ENCODE results near the gene ESR2. TPM values are rescaled to one million over a fixed set of nuclear protein-coding genes. Genes with fewer than 3 reads are reported as not detected.

The ESR2 gene
- total RNA-seq, 1 experiment from 2014 or later: 0.15 TPM

DNA sequence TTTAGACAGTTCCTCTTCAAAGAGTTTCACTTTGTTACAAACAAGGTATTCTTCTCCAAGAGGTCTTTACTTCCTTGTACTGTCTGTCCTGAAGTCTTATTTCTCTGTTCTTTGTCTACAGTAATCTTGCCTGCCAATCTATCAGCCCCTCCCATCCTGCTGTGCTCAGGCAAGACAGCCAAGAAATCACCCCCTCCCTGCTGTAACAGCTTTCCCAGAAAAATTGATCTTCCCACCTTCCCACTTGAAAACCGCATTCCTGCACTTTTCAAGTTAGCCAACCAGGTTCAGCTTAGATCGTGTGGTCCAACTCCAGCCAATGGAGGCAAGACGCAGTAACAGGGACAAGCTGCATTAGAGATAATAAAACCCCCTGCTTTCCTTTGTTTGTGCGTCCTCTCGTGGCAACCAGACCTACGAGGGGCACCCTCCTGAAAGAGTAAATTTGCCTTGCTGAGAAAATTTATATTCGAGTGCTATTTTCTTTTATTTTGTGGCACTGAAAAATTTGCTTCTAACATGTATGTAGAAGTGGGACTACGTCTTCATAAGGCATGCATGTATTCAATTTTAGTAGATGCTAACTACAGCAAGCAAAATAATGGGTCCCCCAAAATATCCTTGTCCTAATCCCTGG is 46.5 kb upstream of the ESR2 start:
- H3K27ac ChIP-seq (ENCODE audit: insufficient read length, low read depth, low read length): no peak overlapping the region
- no peak overlapping the region for H3T11ph ChIP-seq (ENCODE audit: low read length)
- no peak overlapping the region for H2BK5ac ChIP-seq (ENCODE audit: insufficient read length, low read length)
- no peak overlapping the region for H4K5ac ChIP-seq (ENCODE audit: insufficient read length, low read depth, low read length)
- H2BK15ac ChIP-seq (ENCODE audit: low read depth, low read length): no peak overlapping the region
- H3K36me3 Mint-ChIP-seq (ENCODE audit: insufficient read depth in 1 of 3, low read depth in 3 of 3): peaks cover 4 to 11% (median 5%) of the 10 kb centered on the region in 3 experiments
- H2AFZ ChIP-seq (ENCODE audit: low read length): no peak overlapping the region
- no peak overlapping the region for H3K56ac ChIP-seq (ENCODE audit: insufficient read length, low read depth, low read length)
- no CpG with 5 or more reads among the region's 8 CpGs for whole genome bisulfite sequencing (ENCODE audit: extremely low coverage, insufficient read length, low lambda C conversion rate)
- no peaks in the 10 kb centered on the region for H3K79me2 ChIP-seq (ENCODE audit: insufficient read depth, low read length)
- no peaks in the 10 kb centered on the region for H3K79me1 ChIP-seq (ENCODE audit: insufficient read depth, low read depth, low read length, poor library complexity, severe bottlenecking)
- DNase-seq: peak; percentile 51
- peaks cover 13 to 15% of the 10 kb centered on the region in 2 experiments for H3K9me3 Mint-ChIP-seq
- H3K23me2 ChIP-seq (ENCODE audit: insufficient read length, low read depth, low read length, poor library complexity, severe bottlenecking): peaks cover 13% of the 10 kb centered on the region
- no peak overlapping the region for H4K91ac ChIP-seq (ENCODE audit: insufficient read length, low read depth, low read length)
- H3K4me2 ChIP-seq (ENCODE audit: insufficient read depth, insufficient read length, low read length): no peak overlapping the region
- H2AK5ac ChIP-seq (ENCODE audit: insufficient read length, low read length): no peak overlapping the region
- H3K14ac ChIP-seq (ENCODE audit: insufficient read depth, low read length): no peak overlapping the region
- H3K27ac Mint-ChIP-seq: peak overlapping the region in 1 of 3 experiments; percentile 43; a peak in 1 of 7 replicates
- peaks cover 21 to 30% of the 10 kb centered on the region in 2 experiments for H3K4me1 Mint-ChIP-seq
- H3K23ac ChIP-seq (ENCODE audit: insufficient read length, low read depth, low read length): no peak overlapping the region
- H3K4me3 Mint-ChIP-seq: peak overlapping the region in 1 of 2 experiments; percentile 11; a peak in 1 of 5 replicates
- no peaks in the 10 kb centered on the region for H4K20me1 ChIP-seq (ENCODE audit: control insufficient read depth, insufficient read depth, insufficient read length)
- no peak overlapping the region for H2BK12ac ChIP-seq (ENCODE audit: insufficient read length, low read depth, low read length)
- H2BK20ac ChIP-seq (ENCODE audit: low read depth, low read length, poor library complexity, severe bottlenecking): no peak overlapping the region
- H3K4me1 ChIP-seq (ENCODE audit: insufficient read depth, low read length): no peaks in the 10 kb centered on the region
- H3K27me3 Mint-ChIP-seq (ENCODE audit: low read depth): peaks cover 2% of the 10 kb centered on the region; the same call in 1 of the 2 replicates
- no peak overlapping the region for H3K9ac ChIP-seq (ENCODE audit: extremely low read depth, insufficient read length, low read length)
- no peak overlapping the region for H2BK120ac ChIP-seq (ENCODE audit: low read depth, low read length, poor library complexity, severe bottlenecking)
- H3K4ac ChIP-seq (ENCODE audit: low read depth, low read length): no peak overlapping the region
- H3K18ac ChIP-seq (ENCODE audit: insufficient read length, low read depth, low read length): no peak overlapping the region
- no peak overlapping the region for H4K8ac ChIP-seq (replicated peaks; ENCODE audit: insufficient read length, low read depth, low read length)
- TF ChIP-seq, protein P1, sequence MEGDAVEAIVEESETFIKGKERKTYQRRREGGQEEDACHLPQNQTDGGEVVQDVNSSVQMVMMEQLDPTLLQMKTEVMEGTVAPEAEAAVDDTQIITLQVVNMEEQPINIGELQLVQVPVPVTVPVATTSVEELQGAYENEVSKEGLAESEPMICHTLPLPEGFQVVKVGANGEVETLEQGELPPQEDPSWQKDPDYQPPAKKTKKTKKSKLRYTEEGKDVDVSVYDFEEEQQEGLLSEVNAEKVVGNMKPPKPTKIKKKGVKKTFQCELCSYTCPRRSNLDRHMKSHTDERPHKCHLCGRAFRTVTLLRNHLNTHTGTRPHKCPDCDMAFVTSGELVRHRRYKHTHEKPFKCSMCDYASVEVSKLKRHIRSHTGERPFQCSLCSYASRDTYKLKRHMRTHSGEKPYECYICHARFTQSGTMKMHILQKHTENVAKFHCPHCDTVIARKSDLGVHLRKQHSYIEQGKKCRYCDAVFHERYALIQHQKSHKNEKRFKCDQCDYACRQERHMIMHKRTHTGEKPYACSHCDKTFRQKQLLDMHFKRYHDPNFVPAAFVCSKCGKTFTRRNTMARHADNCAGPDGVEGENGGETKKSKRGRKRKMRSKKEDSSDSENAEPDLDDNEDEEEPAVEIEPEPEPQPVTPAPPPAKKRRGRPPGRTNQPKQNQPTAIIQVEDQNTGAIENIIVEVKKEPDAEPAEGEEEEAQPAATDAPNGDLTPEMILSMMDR (conservative IDR thresholded peaks at IDR 0.05): no peak
- H3K9me3 ChIP-seq (ENCODE audit: control insufficient read depth, low read depth, low read length): no peaks in the 10 kb centered on the region
- no peaks in the 10 kb centered on the region for H3K27me3 ChIP-seq (ENCODE audit: insufficient read depth, low read length)
